ENCODE results near the gene KCND3. TPM values are rescaled to one million over a fixed set of nuclear protein-coding genes. Genes with fewer than 3 reads are reported as not detected.

The KCND3 gene
- total RNA-seq, 1 donor from 2014 or later: 0.15 TPM

DNA sequence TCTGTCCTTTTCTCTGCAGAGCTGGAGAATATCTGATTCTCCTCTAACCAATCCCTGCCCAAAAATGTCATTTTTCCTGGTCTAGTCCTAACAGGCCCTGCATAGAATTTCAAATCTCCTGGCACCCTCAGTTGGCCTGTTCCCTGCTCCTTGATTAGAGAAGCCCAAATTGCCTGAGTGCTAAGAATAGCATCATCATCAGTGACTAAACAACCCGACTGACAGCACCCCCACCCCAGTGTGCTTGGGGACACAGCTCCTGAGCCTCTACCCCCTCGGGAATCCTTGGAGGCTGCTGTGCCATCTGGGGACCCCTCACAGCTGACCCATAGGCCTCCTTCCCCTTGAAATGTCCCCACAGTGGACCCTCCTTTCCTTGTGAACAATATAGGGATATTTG, 139.4 kb downstream of the KCND3 start:
- H3K4me1 Mint-ChIP-seq (ENCODE audit: unreplicated experiment): peaks cover 5% of the 10 kb centered on the region
- no peak for DNase-seq (ENCODE audit: low spot score)
- H3K4me3 Mint-ChIP-seq (ENCODE audit: unreplicated experiment): no peak overlapping the region
- H3K27me3 Mint-ChIP-seq (ENCODE audit: unreplicated experiment): peaks cover 6% of the 10 kb centered on the region
- peaks cover 3% of the 10 kb centered on the region for H3K36me3 Mint-ChIP-seq (ENCODE audit: low read depth, unreplicated experiment)
- no peaks in the 10 kb centered on the region for H3K9me3 Mint-ChIP-seq (ENCODE audit: unreplicated experiment)
- no peak overlapping the region for H3K27ac Mint-ChIP-seq (ENCODE audit: unreplicated experiment)
- TF ChIP-seq CTCF (IDR thresholded peaks at IDR 0.05; ENCODE audit: unreplicated experiment): no peak

DNA sequence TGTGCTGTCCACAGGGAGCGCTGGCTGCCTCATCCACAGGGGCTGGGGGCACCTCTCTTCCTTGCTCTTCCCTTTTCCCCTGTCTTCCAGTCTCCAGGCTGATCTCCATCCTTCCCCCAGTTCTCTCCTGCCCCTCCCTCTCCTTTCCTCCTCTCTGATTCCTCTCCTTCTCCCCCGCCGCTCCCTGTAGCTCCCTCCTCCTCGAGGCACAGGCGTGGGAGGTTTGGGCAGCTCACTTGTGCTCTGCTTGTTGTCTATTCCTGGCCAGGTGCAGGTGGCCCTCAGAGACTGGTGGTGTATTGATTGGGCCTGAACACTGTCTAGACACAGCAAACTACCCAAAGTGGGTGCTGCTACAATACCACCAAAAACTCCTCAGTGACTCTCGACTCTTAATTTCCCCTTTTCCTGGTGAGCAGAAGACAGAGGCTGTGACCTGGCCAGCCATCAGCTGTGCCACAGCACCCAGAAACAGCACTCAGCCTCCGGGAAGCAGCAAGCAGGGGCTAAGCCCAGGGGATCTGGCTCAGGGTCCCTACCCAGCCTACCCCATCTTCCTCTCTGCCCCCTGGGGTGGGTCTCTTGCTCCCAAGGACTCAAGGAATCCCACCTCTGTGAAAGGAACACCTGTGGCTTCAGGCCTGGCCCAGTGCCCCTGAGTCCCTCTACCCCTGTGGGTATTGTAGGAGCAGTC, 140.5 kb downstream of the KCND3 start:
- no peak for DNase-seq (ENCODE audit: low spot score)
- Mint-ChIP-seq H3K27ac (ENCODE audit: unreplicated experiment) (no peak overlapping the region), H3K36me3 (ENCODE audit: low read depth, unreplicated experiment) (peaks cover 3% of the 10 kb centered on the region), H3K27me3 (ENCODE audit: unreplicated experiment) (peaks cover 6% of the 10 kb centered on the region), H3K9me3 (ENCODE audit: unreplicated experiment) (no peaks in the 10 kb centered on the region), H3K4me1 (ENCODE audit: unreplicated experiment) (peaks cover 5% of the 10 kb centered on the region), H3K4me3 (ENCODE audit: unreplicated experiment) (no peak overlapping the region)
- no peak for TF ChIP-seq CTCF (IDR thresholded peaks at IDR 0.05; ENCODE audit: unreplicated experiment)

DNA sequence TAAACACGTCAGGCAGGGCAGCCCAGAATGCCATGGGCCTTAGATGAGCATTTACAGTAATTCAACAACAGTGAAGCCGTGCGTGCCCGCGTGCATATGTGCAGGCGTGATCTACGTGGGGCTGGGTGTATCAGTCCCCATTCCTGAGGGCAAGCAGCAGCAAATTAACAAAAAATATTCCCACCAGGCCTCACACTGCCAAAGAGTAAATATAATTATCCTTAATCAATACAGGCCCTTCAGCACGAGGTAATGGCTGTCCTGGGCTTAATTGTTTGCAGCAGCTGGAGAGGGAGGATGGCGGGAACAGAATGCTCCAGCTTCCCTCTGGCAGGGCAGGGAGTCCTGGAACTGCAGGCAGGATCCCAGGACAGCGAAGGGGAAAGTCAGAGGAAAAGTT, 142.0 kb downstream of the KCND3 start:
- no peaks in the 10 kb centered on the region for H3K36me3 Mint-ChIP-seq (ENCODE audit: low read depth, unreplicated experiment)
- H3K27ac Mint-ChIP-seq (ENCODE audit: unreplicated experiment): no peak overlapping the region
- no peak overlapping the region for H3K4me3 Mint-ChIP-seq (ENCODE audit: unreplicated experiment)
- no peak for TF ChIP-seq CTCF (IDR thresholded peaks at IDR 0.05; ENCODE audit: unreplicated experiment)
- peaks cover 6% of the 10 kb centered on the region for H3K27me3 Mint-ChIP-seq (ENCODE audit: unreplicated experiment)
- no peak for DNase-seq (ENCODE audit: low spot score)
- H3K4me1 Mint-ChIP-seq (ENCODE audit: unreplicated experiment): peaks cover 5% of the 10 kb centered on the region
- H3K9me3 Mint-ChIP-seq (ENCODE audit: unreplicated experiment): no peaks in the 10 kb centered on the region

DNA sequence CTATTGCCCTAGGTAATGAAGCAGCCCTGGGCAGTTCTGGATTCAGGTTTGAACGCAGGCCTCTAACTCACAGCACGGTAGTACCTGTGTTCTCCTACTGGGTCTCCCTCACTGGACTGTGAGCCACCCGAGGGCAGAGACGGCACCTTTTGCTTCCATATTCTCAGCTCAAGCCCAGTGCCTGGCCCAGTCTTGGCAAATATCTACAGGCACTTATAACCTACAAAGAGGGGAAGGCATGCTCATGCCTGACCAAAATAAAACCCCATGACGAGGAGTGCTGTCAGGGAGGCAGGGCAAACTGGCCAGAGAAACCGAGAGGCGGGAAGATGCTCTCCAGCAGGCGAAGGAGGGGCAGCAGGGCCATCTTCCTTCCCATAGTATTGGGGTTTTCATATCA, 142.6 kb downstream of the KCND3 start:
- H3K27ac Mint-ChIP-seq (ENCODE audit: unreplicated experiment): no peak overlapping the region
- H3K27me3 Mint-ChIP-seq (ENCODE audit: unreplicated experiment): peaks cover 6% of the 10 kb centered on the region
- no peak for DNase-seq (ENCODE audit: low spot score)
- H3K36me3 Mint-ChIP-seq (ENCODE audit: low read depth, unreplicated experiment): no peaks in the 10 kb centered on the region
- H3K4me3 Mint-ChIP-seq (ENCODE audit: unreplicated experiment): no peak overlapping the region
- no peak for TF ChIP-seq CTCF (IDR thresholded peaks at IDR 0.05; ENCODE audit: unreplicated experiment)
- peaks cover 5% of the 10 kb centered on the region for H3K4me1 Mint-ChIP-seq (ENCODE audit: unreplicated experiment)
- no peaks in the 10 kb centered on the region for H3K9me3 Mint-ChIP-seq (ENCODE audit: unreplicated experiment)

- Mint-ChIP-seq H3K27me3 (ENCODE audit: unreplicated experiment) (peaks cover 8% of the 10 kb centered on the region), H3K9me3 (ENCODE audit: unreplicated experiment) (no peaks in the 10 kb centered on the region), H3K27ac (ENCODE audit: unreplicated experiment) (no peak overlapping the region), H3K36me3 (ENCODE audit: low read depth, unreplicated experiment) (no peaks in the 10 kb centered on the region), H3K4me1 (ENCODE audit: unreplicated experiment) (no peaks in the 10 kb centered on the region), H3K4me3 (ENCODE audit: unreplicated experiment) (no peak overlapping the region)
- no peak for TF ChIP-seq CTCF (IDR thresholded peaks at IDR 0.05; ENCODE audit: unreplicated experiment)
- no peak for DNase-seq (ENCODE audit: low spot score)
Measured at GRCh38 chr1:111843177-111843576, 146.3 kb downstream of the KCND3 start.
